SKM-1 (cell line): ENCODE data around the gene RUNX1.
"Not testable (repeated sequence)": the region's sequence is repeated elsewhere in the genome, so short reads cannot be mapped to it uniquely, and the experiment has no call there.

Experiments used
- DNase-seq: peaks from one replicate; lab custom pipeline; 2025; ENCODE audit not compliant: unreplicated experiment; lab: John Stamatoyannopoulos, UW

The RUNX1 gene

DNA sequence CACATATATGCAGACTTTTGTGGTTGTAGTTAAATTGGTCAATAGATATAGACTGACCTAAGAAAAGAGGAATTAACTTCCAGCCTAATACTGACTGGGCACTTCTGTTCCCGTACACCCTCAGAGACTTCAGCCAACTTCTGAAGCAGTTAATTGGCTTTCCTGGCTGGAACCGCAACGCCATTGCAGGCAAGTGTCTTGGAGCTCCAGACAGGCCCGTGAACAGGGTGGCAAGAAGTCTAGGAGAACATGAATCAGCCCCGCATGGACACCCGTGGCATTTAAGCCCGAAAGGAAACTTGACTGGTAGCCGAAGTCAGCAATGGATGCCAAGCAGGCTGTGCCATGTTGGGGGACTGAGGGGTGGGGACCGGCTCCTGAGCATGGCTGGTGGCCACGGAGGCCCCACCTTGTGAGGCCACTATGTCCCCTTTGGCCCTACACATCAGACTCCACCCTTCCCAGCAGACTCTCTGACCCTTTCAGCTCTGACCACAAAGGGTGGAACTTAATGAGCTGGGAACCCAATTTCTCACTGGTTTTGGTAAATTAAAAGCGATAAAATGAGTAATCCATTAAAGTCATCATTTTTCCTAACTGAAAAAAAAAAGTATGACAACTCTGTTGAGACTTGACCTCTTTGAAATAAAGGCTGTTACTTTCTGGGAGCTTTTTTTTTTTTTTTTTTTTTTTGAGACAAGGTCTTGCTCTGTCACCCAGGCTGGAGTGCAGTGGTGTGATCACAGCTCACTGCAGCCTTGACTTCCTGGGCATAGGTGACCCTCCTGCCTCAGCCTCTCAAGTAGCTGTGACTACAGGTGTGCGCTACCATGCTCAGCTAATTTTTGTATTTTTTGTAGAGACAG is 54.1 kb downstream of the RUNX1 start:
- peak; percentile 10 for DNase-seq

DNA sequence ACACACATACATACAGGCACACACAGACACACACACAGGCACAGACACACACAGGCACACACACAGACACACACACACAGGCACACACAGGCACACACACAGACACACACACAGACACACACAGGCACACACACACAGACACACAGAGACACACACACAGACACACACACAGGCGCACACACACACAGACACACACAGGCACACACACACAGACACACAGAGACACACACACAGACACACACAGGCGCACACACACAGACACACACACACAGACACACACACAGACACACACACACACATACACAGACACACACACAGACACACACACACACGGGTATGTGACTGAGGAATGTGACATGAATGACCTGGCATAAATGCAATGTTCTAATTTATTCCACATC is 55.6 kb downstream of the RUNX1 start:
- DNase-seq: not testable (repeated sequence)

DNA sequence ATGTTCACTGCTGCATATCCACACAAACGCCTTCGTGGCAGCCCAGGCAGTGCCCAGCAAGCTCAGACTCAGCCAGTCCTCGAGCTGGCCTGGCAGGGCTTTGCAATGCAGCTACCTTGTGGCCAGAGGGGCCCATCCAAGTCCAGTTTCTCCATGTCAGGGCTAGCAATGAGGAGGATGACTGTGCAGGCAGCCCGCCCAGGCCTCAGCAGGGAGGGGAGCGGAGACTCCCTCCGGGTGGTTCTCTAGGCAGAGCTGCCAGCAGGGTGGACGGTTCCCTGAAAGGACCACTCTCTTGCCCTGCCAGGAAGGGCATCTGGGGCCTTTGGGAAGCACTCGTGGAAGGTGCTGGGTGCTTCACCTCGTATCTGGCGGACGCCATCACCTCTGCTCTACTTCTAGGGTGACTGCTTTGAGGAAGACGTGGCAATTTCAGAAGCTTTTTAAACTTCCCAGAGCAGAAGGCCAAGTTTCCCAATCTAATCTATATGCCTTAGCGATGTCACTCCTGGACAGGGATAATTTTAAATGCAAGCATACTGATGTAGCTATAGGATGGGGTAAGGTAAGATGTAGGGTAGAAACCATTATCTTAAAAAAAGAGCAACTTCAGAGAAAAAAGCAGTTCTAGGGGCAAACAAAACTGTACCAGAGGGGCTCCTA is 56.2 kb downstream of the RUNX1 start:
- DNase-seq: no peak

DNA sequence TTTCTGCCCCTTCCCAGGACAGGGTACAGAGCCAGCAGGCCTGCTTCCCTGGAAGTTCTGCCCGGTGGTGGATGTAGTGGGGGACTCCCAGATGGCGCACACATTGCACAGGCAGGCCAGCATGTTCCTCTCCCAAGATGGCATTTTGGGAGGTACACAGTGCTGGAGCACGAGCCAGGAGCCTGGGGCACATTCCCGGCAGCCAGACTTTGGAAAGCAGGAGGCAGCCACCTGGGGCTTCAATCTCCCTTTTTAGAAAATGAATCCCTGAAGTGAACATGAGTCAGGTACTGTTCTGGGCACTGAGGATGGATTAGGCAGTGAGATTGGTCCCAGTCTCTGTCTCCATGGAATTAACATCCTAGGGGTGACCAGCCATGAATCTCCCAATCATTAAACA is 56.9 kb downstream of the RUNX1 start:
- DNase-seq: no peak

DNA sequence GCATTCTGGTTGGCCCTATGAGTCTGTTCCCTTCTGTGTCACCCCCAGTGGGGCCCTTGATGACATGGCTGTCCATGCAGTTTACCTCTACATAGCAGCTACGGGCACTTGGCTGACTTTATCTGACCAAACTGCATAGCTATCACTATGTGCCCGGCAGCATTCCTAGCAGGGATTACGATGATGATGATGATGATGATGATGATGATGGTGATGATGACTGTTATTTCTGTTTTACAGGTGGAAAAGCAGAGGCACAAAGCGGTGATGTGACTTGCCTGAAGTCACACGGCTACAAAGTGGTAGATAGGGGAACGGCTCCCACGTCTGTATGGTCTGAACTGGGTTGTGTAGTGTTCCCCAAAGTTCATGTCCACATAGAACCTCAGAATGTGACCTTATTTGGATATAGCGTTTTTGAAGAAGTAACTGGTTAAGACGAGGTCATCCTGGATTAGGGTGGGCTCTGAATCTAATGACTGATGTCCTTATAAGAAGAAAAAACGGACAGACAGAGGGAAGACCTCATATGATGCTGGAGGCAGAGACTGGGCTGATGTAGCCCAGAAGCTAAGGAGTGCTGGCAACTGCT is 57.6 kb downstream of the RUNX1 start:
- no peak for DNase-seq

DNA sequence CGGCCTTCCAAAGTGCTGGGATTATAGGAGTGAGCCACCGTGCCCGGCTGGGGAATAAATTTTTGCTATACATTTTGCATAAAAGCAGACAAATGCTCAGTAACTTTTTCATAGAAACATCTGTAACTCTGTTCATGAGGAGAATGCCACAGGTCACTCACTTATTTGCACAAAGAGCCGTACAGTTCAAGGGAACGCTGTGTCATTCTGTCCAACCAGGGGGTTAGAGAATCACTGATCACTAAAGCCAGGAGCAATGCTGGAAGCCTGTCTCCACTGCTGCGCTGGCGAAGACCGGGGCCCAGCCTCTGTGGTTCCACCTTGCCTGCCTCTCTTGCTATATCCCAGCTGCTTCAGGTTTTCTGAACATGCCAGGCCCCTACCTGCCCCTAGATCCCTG is 58.3 kb downstream of the RUNX1 start:
- no peak for DNase-seq

DNA sequence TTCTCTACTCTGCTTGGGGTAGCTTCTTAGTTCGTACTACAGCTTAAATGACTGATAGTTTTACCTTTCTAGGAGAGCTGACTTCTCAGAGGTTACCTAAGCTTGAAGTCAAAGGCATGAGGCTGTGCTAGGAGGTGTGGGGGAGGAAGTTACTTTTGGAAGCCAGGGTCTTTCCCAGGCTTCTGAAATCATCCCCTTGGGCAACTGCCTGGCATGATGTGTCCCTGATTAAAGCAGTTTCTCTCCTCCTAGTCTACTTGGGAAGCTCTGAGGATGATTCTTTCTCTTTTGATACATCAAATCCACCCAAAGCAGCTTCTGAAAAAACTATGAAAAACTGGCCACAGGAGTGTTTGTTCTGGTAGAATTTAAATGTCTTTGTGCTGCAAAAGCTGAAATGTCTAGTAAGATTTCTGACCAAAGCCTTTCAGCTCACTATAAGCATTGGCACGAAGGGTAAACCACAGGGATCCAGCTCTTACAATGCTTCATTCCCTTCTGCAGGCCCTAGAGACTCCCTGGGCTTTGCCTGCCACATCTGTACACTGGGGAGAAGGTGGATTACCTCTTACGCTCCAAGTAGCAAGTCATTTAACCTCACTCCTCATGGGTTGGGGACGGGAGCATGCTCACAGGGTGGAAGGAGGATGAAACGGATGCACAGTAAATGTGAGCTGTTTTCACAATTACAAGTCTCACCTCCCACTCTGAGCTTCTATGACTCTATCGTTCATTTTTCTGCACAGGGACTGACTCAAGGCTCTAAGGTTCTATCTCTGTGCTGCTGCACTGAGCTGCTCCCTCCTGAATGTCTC is 59.6 kb downstream of the RUNX1 start:
- no peak for DNase-seq

DNA sequence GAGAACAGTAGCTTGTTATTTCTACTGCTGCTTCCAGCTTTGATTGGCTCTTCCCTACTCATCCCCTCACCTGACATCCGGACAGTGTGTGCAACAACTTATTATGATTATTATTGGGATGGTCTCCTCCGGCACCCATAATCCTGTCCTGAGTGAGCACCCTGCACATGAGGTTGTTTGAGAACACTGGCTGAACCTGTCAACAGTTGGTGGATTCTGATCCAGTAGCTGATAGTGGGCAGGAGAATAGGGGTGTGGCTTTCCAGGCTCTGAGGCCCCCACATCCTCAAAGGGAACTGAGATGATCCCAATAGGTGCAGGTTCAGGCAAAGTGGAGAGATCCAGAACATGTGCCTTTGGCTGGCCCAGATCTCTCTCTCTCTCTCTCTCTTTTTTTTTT is 60.5 kb downstream of the RUNX1 start:
- no peak for DNase-seq

DNA sequence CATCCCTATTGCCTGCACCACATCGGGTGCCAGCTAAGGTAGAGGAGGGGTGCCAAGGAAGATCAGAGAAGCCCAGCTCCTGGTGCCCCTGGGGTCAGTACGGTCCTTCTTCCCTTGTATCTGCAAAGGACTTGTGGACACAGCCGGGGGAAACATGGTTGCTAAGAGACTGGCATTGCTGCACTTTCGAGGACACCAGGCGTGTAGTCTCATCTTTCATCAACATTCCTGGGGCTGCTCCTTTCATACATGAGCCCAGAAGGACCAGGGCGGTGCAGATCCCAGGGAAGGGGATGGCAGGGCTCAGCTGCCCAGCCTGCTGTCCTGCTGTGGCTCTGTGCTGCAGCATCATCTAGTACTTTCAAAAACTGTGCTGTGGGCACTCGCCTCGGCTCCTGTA is 61.0 kb downstream of the RUNX1 start:
- no peak for DNase-seq

DNA sequence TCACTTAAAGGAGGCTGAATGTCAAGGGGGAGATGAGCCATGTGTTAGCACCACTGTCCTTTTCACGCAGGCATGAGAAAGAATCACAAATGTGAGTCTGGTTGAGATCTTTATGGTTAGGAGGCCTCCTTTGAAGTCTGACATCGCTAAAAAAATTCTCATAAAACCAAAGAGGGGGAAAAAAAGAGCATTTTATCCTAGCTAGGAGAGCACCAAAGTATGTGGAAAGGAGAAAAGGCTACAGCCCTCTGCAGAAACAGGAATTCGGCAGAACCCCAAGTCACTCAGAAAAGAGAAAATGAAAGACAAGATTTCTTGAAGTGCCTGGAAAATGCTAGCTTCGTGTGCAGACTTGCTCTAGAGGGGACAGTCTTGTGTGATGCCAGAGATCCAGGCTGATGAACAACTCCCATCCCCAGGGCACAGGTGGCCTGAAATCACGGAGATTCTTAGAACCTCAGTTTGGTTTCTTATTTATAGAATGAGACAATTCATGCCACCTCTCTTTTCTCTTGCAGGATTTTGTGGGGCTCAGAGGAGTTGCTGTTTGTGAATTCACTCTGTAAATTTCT is 61.5 kb downstream of the RUNX1 start:
- DNase-seq: no peak

DNA sequence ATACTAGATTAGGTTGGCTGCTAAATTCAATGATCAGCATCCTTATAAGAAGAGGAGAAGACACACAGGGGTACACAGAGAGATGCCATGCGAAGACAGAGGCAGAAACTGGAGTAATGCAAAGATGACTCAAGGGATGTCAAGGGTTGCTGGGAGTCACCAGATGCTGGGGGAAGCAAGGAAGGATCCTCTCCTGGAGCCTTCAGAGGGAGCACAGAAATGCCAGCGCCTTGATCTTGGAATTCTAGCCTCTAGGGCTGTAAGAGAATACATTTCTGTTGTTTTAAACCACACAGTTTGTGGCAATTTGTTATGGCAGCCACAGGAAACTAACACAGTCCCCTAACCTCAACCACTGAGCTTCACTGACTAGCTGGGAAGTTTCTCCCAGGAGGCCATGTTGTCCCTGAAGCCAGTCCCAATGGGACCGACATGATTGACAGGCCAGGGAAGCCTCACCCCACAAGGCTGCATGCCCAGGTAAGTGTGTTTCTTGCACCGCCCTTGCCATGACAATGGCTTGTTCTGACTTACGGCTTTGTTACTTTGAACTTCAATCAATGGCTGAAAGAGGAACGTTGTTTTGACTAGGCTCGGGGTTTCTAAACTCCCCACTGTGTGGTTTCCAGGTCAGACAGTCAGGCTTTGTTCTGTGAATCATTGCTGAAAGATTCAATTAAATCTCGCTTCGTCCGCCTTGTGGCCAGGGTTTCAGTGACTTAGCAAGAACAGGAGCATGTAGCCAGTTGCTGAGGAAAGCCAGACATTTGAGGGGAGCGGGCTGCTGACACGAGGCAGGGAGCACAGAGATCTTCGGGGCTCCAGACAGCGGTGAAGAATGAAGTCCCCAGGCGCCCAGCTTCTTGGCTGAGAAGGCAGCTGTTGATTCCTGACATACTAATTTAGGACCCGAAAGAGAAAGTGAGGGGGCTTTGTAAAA is 62.3 kb downstream of the RUNX1 start:
- DNase-seq: no peak

DNA sequence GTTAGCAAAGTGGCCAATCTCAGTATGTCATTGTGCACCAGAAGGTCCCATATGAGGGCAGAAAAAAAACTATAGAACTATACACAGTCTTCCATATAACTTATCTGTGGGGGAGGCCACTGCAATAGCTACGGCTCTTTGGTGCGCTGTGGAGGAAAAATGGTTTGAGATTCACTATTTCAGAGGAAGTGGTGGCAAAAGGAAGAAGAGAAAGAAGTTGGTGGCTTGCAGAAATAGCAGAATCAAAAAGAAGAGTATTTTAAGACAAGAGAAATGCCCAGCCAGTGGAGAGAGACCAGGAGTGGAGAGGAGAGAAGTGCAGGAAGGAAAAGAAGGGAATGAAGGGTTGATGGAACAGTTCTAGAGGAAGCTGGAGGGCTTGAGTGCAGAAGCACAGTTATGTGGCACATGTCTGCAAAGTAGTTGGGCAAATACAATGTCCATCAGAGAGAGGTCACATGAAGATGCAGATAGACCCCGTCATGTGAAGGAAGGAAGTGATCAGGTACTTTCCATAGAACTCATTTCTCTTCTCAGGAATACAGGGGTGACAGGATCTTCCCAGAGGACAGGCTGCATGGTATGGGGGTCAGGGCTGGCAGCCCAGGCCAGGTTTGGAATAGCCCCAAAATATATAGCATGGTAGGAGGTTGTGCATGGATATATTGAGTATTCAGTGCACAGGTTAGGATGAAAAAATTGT is 64.6 kb downstream of the RUNX1 start:
- no peak for DNase-seq

DNA sequence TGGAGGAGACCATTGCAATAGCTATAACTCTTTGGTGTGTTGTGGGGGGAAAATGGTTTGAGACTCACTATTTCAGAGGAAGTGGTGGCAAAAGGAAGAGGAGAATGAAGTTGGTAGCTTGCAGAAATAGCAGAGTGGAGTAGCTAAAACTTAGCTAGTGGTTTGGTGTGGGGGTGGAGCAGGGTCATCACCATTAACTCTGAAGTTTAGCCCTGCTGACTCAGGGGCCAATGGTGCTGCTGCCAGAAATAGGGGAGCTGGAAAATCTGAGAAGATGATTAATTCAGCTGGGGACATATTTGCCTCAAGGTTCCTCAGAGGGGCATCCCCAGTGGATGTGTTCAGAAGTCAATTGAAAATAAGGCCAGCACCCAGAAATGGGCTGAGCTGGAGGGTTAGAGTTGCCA is 65.4 kb downstream of the RUNX1 start:
- peak; percentile 7 for DNase-seq

DNA sequence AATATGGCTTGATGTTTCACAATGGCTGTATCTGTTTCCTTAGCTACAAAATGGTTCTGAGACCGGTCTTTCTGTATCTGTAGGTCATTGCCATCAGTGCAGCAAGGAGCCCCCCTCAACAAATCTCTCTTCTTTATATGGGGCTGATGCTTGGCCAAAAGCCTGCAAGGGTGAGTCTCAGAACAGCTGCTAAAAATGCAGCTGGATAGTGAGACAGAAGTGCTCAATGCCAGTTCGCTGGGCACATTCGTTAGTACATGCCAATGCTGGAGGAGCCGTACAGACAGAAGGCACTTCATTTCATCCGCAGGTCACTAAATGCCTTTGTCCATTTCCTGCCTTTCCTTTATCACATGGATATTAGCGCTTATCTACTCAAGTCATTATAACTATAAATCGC is 67.3 kb downstream of the RUNX1 start:
- no peak for DNase-seq

DNA sequence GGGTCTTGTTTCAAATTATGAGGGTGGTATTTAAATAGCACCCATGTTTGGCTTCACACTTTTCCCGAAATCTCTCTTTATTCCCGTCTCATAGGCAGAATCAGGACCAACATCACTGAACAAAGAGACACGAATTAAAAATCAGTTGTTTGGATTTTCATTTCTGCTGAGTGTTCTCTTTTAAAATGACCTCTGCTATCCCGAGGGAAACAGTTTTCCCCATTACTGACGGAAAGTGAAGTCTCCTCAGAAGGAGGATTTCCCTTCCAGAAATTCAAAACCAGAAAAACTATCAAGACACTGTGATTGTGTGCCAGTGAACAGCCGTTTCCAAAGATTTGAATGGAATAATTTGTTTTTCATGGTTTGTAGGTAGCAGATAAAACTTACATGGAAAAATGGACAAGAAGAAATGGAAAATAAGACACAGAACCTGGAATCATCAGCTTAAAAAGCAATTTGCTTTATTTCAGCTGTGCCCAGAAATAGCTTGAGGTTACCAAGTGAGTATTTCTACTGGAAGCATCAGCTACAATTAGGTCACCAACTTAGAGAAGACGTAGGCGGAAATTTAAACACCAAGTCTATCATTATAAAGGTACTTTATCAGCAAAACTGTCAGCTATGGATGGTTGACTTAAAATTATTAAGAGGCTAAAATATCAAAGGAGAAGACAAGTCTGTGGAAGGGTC is 68.5 kb downstream of the RUNX1 start:
- no peak for DNase-seq

DNA sequence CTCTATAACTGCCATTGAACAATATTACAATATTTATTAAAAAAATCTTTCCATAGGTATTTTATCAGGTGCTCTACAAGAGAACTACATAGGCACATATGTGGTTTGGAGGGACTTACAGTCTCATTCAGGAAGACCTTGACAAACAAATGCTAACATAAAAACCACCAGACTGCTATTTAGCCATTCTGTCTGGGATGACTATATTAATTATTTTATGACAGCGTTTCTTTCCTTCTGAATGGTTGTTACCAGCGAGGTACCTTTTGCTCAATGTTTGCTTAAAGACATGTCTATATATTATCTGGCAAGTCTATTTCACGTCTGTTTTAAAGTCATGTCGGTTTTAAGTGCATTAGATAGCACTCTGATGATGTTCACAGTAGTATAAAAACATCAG is 69.7 kb downstream of the RUNX1 start:
- DNase-seq: no peak

DNA sequence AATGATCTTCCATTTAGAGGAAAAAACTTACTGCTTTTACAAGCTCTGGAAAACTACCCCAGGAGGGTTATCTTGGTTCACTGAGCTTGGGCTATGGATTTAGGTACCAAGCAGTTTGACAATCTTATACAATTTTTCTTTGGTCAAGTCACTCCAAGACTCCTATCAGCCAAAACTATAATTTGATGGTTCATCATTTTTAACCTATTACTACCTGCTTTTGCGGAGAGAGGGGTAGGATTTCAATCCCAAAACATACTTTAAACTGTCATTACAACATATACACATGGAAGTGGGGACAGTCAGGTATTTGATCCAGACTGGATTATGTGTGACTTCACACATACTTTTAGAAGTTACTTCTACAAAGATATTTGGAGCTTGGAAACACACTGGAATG is 71.8 kb downstream of the RUNX1 start:
- no peak for DNase-seq

DNA sequence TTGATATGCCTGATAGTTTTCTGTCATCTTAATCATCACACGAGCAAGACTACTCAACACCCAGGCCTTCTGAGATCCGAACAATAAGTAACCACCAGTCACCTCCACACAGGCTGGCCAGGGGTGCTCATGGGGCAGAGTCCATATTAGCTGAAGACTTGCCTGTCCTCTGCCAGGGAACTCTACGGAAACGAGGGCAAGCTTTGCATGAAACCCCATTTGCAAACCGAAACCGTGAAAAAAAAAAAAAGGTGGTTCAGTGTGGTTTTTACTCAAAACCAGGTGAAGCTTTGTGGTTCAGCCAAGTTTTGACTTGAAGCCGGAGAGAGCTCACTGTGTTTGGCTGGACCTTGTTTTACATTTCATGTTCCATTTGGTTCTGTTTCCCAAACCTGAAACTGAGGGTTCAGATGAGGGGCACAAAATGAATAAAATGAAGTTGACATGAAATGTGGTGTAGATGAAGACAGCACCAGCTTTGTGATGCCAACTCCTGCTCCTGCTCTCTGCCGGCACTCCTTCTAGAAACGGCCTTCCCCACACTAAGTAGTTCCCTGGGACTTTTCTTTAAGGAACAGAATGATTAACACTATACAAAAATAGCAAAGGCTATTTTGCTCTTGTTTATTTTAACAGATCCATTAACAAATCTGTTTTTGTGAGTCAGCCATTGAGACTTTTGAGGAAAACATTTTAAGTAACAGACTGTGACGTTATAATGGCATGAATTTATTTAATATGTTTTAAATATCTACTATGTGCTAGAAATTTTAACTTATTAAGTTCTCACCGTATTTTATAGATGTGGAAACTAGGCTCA is 74.7 kb downstream of the RUNX1 start:
- no peak for DNase-seq
